NCI-H2081 treated with DMSO at 0.1 percent for 48 hours (cell line): ENCODE measurements around the gene MAP1A.

Experiments used
- DNase-seq: peaks from one replicate; lab custom pipeline; 2025; lab: John Stamatoyannopoulos, UW

MAP1A gene

GRCh38 chr15:43517354-43518196 is at the start of gene MAP1A:
MAP1A (plus strand) TSS chr15:43517608; CDS start chr15:43521474, 3,866 bp downstream.
- DNase-seq: no peak

DNA sequence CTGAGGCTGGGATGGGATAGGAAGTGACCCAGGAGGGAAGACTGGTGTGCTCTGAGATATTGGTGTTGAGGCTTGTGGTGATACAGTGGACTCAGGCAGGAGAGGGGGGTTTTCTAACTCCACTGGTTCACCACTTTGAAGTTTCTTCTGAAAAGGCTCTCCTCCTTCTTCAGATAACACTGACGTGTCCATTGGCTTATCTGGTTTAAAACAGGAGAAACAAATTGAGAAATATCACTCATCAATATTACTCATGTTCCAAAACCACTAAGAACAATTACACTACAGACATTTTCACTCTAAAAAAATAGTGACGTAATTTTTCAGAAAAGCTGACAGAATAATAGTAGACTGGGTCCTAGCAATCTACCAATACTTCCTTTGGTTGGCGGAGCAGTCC is 47.5 kb upstream of the MAP1A start:
- DNase-seq: no peak

DNA sequence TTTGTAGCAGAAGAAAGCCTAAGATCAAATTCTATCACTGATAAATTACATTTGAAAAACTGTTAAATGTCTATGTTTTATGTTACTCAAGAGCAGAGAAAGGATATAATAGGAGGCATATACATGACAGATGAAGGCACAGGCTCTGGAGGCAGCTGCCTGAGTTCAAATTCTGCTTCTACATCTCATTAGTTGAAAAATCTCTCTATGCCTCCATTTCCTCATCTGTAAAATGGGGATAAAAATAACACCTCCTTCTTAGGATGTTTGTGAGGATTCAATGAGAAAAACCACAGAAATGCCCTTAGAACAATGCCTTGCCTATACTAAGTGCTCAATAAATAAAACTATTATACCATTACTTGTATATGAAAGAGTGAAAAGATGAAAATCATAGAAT is 45.4 kb upstream of the MAP1A start:
- DNase-seq: no peak

DNA sequence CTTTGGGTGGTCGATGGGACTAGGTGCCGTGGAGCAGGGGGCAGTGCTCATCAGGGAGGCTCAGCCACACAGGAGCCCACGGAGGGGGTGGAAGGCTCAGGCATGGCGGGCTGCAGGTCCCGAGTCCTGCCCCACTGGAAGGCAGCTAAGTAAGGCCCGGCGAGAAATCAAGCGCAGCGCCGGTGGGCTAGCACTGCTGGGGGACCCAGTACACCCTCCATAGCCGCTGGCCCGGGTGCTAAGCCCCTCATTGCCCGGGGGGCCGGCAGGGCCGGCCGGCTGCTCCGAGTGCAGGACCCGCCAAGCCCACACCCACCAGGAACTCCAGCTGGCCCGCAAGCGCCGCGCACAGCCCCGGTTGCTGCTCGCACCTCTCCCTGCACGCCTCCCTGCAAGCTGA is 43.5 kb upstream of the MAP1A start:
- no peak for DNase-seq

- DNase-seq: no peak
Measured at GRCh38 chr15:43483297-43484128, 33.9 kb upstream of the MAP1A start.

GRCh38 chr15:43484455-43484854 is 33.0 kb upstream of the MAP1A start:
- no peak for DNase-seq

DNA sequence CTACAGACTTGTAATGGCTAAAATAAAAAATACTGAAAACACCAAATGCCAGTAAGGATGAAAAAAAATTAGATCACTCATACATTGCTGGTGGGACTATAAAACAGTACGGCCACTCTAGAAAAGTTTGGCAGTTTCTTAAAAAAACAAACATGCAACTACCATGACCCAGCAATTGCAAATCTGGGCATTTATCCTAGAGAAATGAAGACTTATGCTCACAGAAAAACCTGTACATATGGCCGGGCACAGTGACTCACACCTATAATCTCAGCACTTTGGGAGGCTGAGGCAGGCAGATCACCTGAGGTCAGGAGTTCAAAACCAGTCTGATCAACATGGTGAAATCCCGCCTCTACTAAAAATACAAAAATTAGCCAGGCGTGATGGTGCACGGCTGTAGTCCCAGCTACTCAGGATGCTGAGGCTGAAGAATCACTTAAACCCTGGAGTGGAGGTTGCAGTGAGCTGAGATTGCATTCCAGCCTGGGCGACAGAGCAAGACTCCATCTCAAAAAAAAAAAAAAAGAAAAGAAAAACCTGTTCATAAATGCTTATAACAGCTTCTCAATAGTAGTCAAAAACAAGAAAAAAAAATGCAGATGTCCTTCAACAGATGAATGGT is 30.0 kb upstream of the MAP1A start:
- no peak for DNase-seq

DNA sequence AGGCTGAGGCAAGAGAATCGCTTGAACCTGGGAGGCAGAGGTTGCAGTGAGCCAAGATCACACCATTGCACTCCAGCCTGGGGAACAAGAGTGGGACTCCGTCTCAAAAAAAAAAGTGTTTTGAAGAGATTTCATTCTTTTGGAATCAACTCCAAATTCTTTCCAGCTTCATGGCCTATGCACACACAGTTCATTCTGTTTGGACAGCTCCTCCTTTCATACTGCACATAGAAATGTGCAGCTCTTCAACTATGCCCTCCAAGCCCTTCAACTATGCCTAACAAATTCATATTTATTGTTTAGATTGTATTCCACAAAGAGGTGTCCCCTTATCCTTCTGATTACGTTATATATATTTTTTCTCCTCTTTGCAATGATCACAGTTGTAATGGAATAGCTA is 28.6 kb upstream of the MAP1A start:
- DNase-seq: no peak

- DNase-seq: no peak
Measured at GRCh38 chr15:43489191-43489590, 28.2 kb upstream of the MAP1A start.

GRCh38 chr15:43492266-43492665 is 25.1 kb upstream of the MAP1A start:
- no peak for DNase-seq

- DNase-seq: peak; percentile 67
Measured at GRCh38 chr15:43492673-43493601, 24.5 kb upstream of the MAP1A start, which contains the start of gene TP53BP1. TP53BP1 (minus strand) TSS chr15:43493156; CDS start chr15:43493043, 113 bp downstream.

GRCh38 chr15:43493703-43494472 is 23.5 kb upstream of the MAP1A start:
- no peak for DNase-seq

DNA sequence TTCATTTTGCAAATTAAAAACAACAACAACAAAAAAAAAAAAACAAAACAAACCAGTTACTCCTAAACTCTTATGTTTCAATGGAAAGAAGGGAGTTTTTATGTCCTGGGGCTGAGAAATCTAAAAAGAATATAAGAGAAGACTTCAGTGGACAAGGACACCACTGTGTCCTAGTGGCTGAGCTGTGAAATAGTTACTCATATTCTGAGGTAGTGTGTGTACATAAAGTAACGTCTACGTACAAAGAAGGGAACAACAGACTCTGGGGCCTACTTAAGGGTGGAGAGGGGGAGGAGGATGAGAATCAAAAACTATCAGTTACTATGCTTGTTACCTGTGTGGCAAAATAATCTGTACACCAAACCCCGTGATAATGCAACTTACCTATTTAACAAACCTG is 18.4 kb upstream of the MAP1A start:
- no peak for DNase-seq

DNA sequence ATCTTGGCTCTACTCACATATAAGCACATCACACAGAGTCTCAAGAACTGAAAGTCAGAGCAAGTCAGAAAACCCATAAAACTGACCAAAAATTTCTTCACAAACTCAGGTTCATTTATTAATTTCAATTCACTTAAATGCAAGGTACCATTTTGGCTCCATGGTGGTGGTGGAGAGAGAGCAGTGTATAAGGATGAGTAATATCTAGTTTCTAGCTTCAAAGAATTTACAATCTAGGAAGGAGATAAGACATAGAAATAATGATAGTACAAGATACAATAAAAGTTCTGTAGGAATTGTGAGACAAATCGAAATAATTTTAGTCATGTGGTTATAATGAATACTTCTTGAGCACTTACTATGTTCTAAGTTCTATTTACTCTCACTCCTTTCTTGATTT is 17.8 kb upstream of the MAP1A start:
- no peak for DNase-seq

- DNase-seq: no peak
Measured at GRCh38 chr15:43505738-43506137, 11.7 kb upstream of the MAP1A start.

DNA sequence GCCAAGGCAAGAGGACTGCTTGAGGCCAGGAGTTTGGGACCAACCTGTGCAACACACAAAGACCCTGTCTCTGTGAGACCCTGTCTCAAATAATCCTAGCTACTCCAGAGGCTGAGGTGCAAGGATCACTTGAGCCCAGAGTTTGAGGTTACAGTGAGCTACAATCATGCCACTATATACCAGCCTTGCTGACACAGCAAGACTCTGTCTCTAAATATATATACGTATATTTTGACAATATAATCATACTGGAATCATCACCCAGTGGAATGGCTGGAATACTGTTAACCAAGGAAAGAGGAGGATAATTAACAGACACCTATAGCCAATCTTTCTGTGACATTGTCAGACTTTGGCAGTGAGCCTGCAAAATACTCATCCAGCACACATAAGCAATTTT is 9.0 kb upstream of the MAP1A start:
- DNase-seq: no peak

DNA sequence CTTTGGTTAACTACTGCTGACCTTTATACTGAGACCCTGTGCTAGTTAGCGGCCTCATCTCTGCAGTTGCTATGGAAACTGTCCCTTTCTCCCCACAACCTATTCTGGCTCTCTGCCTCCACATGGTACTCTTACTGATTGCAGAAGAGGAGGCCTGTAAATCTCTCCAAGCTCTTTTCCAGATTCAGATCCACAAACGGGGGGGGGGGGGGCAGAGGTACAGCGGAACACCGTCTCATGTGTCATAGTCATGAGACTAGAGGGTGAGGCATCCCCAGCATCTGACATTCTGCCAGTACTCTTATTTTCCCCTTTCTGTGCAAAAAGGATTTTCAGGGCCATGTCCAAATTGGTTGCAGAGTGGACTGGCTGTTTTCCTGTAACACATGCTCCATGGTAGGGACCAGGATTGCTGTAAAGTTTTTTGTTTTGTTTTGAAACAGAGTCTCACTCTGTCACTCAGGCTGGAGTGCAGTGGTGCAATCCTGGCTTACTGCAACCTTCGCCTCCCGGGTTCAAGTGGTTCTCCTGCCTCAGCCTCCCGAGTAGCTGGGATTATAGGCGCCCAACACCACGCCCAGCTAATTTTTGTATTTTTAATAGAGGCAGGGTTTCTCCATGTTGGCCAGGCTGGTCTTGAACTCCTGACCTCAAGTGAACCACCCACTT is 8.3 kb upstream of the MAP1A start:
- no peak for DNase-seq

DNA sequence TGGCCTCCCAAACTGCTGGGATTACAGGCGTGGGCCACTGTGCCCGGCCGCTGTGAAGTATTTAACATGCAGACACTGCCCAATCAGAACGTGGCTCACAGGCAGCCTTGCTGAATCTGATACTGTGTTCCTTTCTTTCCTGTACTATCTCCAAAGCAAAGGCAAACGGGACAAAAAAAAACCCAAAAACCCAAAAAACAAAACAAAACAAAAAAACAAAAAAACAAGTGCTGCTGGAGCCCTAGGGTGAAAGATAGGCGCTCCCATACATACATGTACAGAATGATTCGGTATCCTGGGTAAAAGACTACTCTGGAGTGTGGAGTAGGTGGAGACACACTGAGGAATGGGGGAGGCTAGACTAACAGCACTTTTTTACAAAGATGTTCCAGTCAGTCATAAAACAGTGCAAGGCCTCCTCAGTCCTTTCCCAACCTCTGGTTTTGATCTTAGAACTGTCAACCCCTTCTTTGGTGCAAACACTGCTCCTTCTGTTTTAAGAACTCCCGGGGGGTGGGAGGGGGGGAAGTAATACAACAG is 7.7 kb upstream of the MAP1A start:
- no peak for DNase-seq

DNA sequence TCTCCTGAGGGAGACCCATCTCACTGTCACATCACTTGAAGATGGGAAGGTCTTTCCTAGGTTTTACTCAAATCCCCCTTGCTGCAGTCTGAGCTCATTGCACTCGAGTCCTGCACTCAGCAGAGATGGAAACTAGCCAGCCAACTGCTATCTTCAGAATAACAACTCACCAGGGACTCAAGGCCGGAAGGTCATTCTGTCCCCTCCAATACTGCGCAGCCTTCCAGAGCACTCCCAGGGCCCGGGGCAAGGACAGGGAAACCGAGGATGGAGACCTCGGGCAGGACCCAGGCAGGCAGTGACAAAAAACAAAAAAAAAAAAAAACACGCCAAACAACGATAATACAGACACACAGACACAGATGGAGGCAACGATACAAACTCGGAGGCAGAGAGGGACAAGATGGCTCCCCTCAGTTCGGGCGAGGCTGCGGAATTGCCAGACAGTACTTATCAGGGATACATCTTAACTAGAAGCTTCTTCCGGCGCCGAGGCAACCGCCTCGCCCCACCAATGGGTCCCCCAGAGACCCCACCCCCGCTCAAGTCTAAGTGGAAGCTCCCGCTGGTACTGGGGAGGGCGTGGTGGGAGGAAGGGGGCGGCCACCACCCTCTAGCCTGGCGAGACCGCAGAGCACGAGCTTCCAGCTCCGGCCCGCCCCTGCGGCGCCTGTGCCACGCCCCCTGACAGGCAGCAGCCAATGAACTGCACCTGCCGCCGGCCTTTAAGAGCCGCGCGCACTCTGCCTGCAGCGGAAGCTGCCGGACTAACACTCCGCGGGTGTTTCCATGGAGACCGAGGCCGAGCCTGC is 7.0 kb upstream of the MAP1A start:
- DNase-seq: peak; percentile 90
